Caki2 (cell line): ENCODE data around the gene FOXA1. TPM values are rescaled to one million over a fixed set of nuclear protein-coding genes. Genes with fewer than 3 reads are reported as not detected.
A peak's percentile ranks its signal among the peaks of the same experiment; 100 is the strongest.
"Not testable (repeated sequence)": the region's sequence is repeated elsewhere in the genome, so short reads cannot be mapped to it uniquely, and the experiment has no call there.

Source experiments
- DNase-seq: peaks from one replicate; pipeline ENCODE4 v3.0.0-alpha.2; 2015; ENCODE audit warnings: low read depth
- in situ Hi-C: cut with HindIII; loops from 2 replicates; pipeline ENCODE4 v1.10.0; 2016; ENCODE audit warnings: low sequenced_read_pairs, low pct_unique_long_range_greater_than_20kb, mixed read lengths
- total RNA-seq: library from RNA; depleted of rRNA; stranded (reverse); fragments of >200 nt; shearing (Covaris generic); gene quantifications from 2 replicates; pipeline ENCODE4 v1.2.3, GENCODE V29; 2014; ENCODE audit warnings: low replicate concordance

Gene FOXA1
- total RNA-seq, 1 experiment from 2014 or later, result not detected

- in situ Hi-C loops, result no loop called here
- DNase-seq, result no peak
Measured at GRCh38 chr14:37580146-37580545, 14.9 kb downstream of the FOXA1 start.

GRCh38 chr14:37579274-37579673, 15.8 kb downstream of the FOXA1 start:
- in situ Hi-C loops, result no loop called here
- no peak for DNase-seq

GRCh38 chr14:37573356-37573755, 21.7 kb downstream of the FOXA1 start:
- in situ Hi-C loops, result no loop called here
- DNase-seq, result no peak

- no peak for DNase-seq
- in situ Hi-C loops, result no loop called here
Measured at GRCh38 chr14:37571391-37571790, 23.7 kb downstream of the FOXA1 start.

GRCh38 chr14:37569729-37570128, 25.3 kb downstream of the FOXA1 start:
- no peak for DNase-seq
- in situ Hi-C loops, result no loop called here

- peak; percentile 33 for DNase-seq
- in situ Hi-C loops, result no loop called here
Measured at GRCh38 chr14:37566811-37567371, 28.2 kb downstream of the FOXA1 start.

GRCh38 chr14:37565550-37565949, 29.5 kb downstream of the FOXA1 start:
- in situ Hi-C loops, result no loop called here
- no peak for DNase-seq

GRCh38 chr14:37563189-37563588, 31.9 kb downstream of the FOXA1 start:
- in situ Hi-C loops, result no loop called here
- DNase-seq, result no peak

- in situ Hi-C loops, result no loop called here
- DNase-seq, result no peak
Measured at GRCh38 chr14:37559386-37559785, 35.7 kb downstream of the FOXA1 start.

- in situ Hi-C loops, result no loop called here
- DNase-seq, result no peak
Measured at GRCh38 chr14:37558740-37559139, 36.3 kb downstream of the FOXA1 start.

- DNase-seq, in situ Hi-C loops: not testable (repeated sequence)
Measured at GRCh38 chr14:37555596-37555995, 39.5 kb downstream of the FOXA1 start.

GRCh38 chr14:37553935-37554550, 41.0 kb downstream of the FOXA1 start:
- in situ Hi-C loops, result no loop called here
- no peak for DNase-seq

GRCh38 chr14:37551119-37551518, 43.9 kb downstream of the FOXA1 start:
- in situ Hi-C loops, result no loop called here
- no peak for DNase-seq

- in situ Hi-C loops, result no loop called here
- no peak for DNase-seq
Measured at GRCh38 chr14:37550511-37550910, 44.5 kb downstream of the FOXA1 start.

- in situ Hi-C loops, result no loop called here
- DNase-seq, result peak; percentile 12
Measured at GRCh38 chr14:37546621-37547447, 48.2 kb downstream of the FOXA1 start.

GRCh38 chr14:37545174-37545573, 49.9 kb downstream of the FOXA1 start:
- no peak for DNase-seq
- in situ Hi-C loops, result no loop called here

GRCh38 chr14:37544407-37544806, 50.6 kb downstream of the FOXA1 start:
- no peak for DNase-seq
- in situ Hi-C loops, result no loop called here

GRCh38 chr14:37539992-37540391, 55.1 kb downstream of the FOXA1 start:
- in situ Hi-C loops, result no loop called here
- no peak for DNase-seq
